Loucy (cell line): ENCODE results near the gene ECPAS.
"Not testable (repeated sequence)": the region's sequence is repeated elsewhere in the genome, so short reads cannot be mapped to it uniquely, and the experiment has no call there.

ENCODE experiments used
- H2AFZ ChIP-seq: fragments of 200-600 bp; sonication (generic); 2 replicates; pipeline ENCODE4 v1.6.0; 2016; ENCODE audit warnings: antibody characterized with exemption, mild to moderate bottlenecking, low read length, moderate library complexity
- H3F3A ChIP-seq: fragments of 200-600 bp; 2 replicates; pipeline ENCODE4 v1.6.0; 2016; ENCODE audit warnings: antibody characterized with exemption, low read depth, mild to moderate bottlenecking
- H3K27me3 ChIP-seq: fragments of 200-600 bp; sonication (generic); 2 replicates; pipeline ENCODE4 v1.6.1; 2014; ENCODE audit warnings: low read length, mild to moderate bottlenecking; ENCODE audit not compliant: insufficient read depth, poor library complexity, severe bottlenecking
- H3K36me3 ChIP-seq: fragments of 200-600 bp; sonication (generic); 2 replicates; pipeline ENCODE4 v1.6.1; 2016; ENCODE audit warnings: low read length; ENCODE audit not compliant: insufficient read depth
- H3K4me1 ChIP-seq: fragments of 200-600 bp; sonication (generic); 2 replicates; pipeline ENCODE4 v1.5.1; 2014; ENCODE audit warnings: low read length, mild to moderate bottlenecking; ENCODE audit not compliant: insufficient read depth, poor library complexity, severe bottlenecking
- H3K4me2 ChIP-seq: fragments of 200-600 bp; sonication (generic); 2 replicates; pipeline ENCODE4 v1.6.0; 2014; ENCODE audit warnings: antibody characterized with exemption, low read length, low read depth, mild to moderate bottlenecking; ENCODE audit not compliant: poor library complexity, severe bottlenecking
- H3K4me3 ChIP-seq: fragments of 200-600 bp; sonication (generic); 2 replicates; pipeline ENCODE4 v1.5.1; 2014; ENCODE audit warnings: low read length, mild to moderate bottlenecking, mixed read lengths; ENCODE audit not compliant: poor library complexity, severe bottlenecking
- H3K79me2 ChIP-seq: fragments of 200-600 bp; sonication (generic); 2 replicates; pipeline ENCODE4 v1.6.1; 2014; ENCODE audit warnings: low read length; ENCODE audit not compliant: insufficient read depth
- H3K9ac ChIP-seq: fragments of 200-600 bp; sonication (generic); 2 replicates; pipeline ENCODE4 v1.6.0; 2014; ENCODE audit warnings: mild to moderate bottlenecking, low read depth, low read length, moderate library complexity; ENCODE audit not compliant: poor library complexity, severe bottlenecking
- H3K9me2 ChIP-seq: fragments of 200-600 bp; sonication (generic); replicated peaks from 2 replicates; pipeline ENCODE4 v1.6.1; 2016; ENCODE audit warnings: low read depth, low read length, mixed read lengths
- H3K9me3 ChIP-seq: fragments of 200-600 bp; sonication (generic); 2 replicates; pipeline ENCODE4 v1.6.1; 2014; ENCODE audit warnings: mild to moderate bottlenecking, antibody characterized with exemption, low read length, low read depth; ENCODE audit not compliant: insufficient read depth
- H4K20me1 ChIP-seq: fragments of 200-600 bp; sonication (generic); 2 replicates; pipeline ENCODE4 v1.6.0; 2014; ENCODE audit warnings: antibody characterized with exemption, low read length, mild to moderate bottlenecking; ENCODE audit not compliant: insufficient read depth, poor library complexity, severe bottlenecking
- EZH2phosphoT487 ChIP-seq: fragments of 200-600 bp; IDR thresholded peaks from 2 replicates; pipeline ENCODE4 v1.6.1; 2018; ENCODE audit warnings: antibody characterized with exemption, mild to moderate bottlenecking, moderate library complexity, borderline replicate concordance
- TF ChIP-seq, protein P1 (sequence below): fragments of 200-600 bp; sonication (generic); conservative IDR thresholded peaks from 2 replicates; pipeline ENCODE4 v1.5.1; 2014; ENCODE audit warnings: mild to moderate bottlenecking, antibody characterized with exemption, low read length

The ECPAS gene

DNA sequence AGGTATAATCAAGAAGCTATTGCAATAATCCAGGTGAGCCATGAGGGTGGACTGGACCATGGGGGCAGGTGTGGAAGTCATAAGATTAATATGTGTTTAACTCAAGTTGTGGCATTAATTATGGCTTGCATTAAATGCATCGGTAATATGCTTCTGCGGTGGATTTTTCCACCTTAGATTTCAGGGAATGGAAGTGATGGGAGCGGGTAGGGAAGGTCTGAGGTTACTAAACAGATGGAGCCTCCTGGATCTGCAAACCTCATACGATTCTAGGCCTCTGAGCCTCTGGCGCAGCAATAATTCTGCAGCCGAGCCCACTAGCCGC, 40.5 kb upstream of the ECPAS start:
- Histone ChIP-seq H3K4me2 (no peak overlapping the region), H3K9me3 (no peaks in the 10 kb centered on the region; the same call in 1 of the 2 replicates), H2AFZ (no peak overlapping the region), H3K9me2 (no peaks in the 10 kb centered on the region), H3F3A (no peaks in the 10 kb centered on the region), H3K4me1 (no peaks in the 10 kb centered on the region), H3K27me3 (no peaks in the 10 kb centered on the region), H3K36me3 (no peaks in the 10 kb centered on the region), H3K4me3 (no peak overlapping the region), H4K20me1 (no peaks in the 10 kb centered on the region), H3K79me2 (no peaks in the 10 kb centered on the region), H3K9ac (no peak overlapping the region)
- no peak for TF ChIP-seq EZH2phosphoT487
- TF ChIP-seq, protein P1, sequence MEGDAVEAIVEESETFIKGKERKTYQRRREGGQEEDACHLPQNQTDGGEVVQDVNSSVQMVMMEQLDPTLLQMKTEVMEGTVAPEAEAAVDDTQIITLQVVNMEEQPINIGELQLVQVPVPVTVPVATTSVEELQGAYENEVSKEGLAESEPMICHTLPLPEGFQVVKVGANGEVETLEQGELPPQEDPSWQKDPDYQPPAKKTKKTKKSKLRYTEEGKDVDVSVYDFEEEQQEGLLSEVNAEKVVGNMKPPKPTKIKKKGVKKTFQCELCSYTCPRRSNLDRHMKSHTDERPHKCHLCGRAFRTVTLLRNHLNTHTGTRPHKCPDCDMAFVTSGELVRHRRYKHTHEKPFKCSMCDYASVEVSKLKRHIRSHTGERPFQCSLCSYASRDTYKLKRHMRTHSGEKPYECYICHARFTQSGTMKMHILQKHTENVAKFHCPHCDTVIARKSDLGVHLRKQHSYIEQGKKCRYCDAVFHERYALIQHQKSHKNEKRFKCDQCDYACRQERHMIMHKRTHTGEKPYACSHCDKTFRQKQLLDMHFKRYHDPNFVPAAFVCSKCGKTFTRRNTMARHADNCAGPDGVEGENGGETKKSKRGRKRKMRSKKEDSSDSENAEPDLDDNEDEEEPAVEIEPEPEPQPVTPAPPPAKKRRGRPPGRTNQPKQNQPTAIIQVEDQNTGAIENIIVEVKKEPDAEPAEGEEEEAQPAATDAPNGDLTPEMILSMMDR = no peak

DNA sequence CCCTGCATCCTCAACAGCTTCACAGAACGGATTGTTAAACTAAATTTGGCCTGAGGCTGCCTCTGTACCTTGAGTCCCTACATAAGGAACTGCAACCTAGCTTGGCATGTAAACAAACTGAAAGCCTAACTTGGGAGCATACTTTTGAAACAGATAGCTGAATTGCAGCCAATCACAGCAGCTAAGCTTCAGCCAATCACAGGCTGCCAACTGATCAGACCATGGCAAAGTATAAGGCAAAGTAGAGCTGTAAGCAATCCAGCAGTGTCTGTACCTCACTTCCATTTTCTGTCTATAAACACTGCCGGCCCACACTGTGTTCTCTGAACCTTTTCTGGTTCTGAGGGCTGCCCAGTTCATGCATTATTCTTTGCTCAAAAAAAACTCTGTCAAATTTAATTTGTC, 31.9 kb upstream of the ECPAS start:
- H3K27me3 ChIP-seq = no peaks in the 10 kb centered on the region
- no peaks in the 10 kb centered on the region for H4K20me1 ChIP-seq
- no peaks in the 10 kb centered on the region for H3K79me2 ChIP-seq
- no peaks in the 10 kb centered on the region; the same call in 1 of the 2 replicates for H3K9me3 ChIP-seq
- no peaks in the 10 kb centered on the region for H3K4me1 ChIP-seq
- H2AFZ ChIP-seq = peak overlapping the region; percentile 20; the same call in 1 of the 2 replicates
- no peak for TF ChIP-seq EZH2phosphoT487
- TF ChIP-seq, protein P1 = no peak
- H3K4me2 ChIP-seq = no peak overlapping the region
- no peak overlapping the region for H3K4me3 ChIP-seq
- H3K9me2 ChIP-seq = no peaks in the 10 kb centered on the region
- no peaks in the 10 kb centered on the region for H3F3A ChIP-seq
- no peaks in the 10 kb centered on the region for H3K36me3 ChIP-seq
- H3K9ac ChIP-seq = no peak overlapping the region

DNA sequence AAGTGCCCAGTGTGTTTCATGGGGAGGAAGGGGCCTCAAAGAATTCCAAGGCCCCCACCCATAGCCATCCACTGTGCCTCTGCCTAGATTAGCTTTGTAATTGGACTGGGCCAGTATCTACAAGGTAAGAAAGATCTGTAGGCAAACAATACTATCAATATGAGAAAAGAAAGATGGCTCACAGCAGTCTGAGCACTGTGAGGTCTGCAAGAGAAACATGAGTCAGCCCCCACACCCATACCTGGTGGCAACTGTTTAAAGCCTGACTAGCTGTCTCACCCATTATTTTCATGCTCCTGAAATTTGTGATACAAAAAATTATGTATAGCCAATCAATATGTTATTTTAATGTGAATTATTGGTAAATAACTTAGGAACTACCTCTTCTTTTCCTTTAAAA, 30.8 kb upstream of the ECPAS start:
- H4K20me1 ChIP-seq = no peaks in the 10 kb centered on the region
- no peak overlapping the region for H3K4me2 ChIP-seq
- no peaks in the 10 kb centered on the region for H3K79me2 ChIP-seq
- no peaks in the 10 kb centered on the region for H3K4me1 ChIP-seq
- TF ChIP-seq, protein P1 = no peak
- no peak for TF ChIP-seq EZH2phosphoT487
- H3K4me3 ChIP-seq = no peak overlapping the region
- no peaks in the 10 kb centered on the region for H3K9me2 ChIP-seq
- H2AFZ ChIP-seq = no peak overlapping the region
- no peaks in the 10 kb centered on the region for H3K36me3 ChIP-seq
- H3K9ac ChIP-seq = no peak overlapping the region
- no peaks in the 10 kb centered on the region for H3F3A ChIP-seq
- no peaks in the 10 kb centered on the region for H3K27me3 ChIP-seq
- H3K9me3 ChIP-seq = no peaks in the 10 kb centered on the region; the same call in 1 of the 2 replicates

DNA sequence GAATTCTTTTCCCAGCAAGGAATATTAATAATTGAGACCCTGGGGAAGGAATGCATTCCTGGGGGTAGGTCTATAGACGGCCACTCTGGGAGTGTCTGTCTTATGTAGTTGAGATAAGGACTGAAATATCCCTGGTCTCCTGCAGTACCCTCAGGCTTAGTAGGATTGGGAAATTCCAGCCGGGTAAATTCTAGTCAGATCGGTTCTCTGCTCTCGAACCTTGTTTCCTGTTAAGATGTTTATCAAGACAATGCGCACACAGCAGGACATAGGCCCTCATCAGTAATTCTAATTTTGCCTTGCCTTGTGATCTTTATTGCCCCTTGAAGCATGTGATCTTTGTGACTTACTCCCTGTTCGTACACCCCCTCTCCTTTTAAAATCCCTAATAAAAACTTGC, 27.4 kb upstream of the ECPAS start:
- not testable (repeated sequence) for H3F3A ChIP-seq, H4K20me1 ChIP-seq, H3K9me3 ChIP-seq, H3K27me3 ChIP-seq, H3K79me2 ChIP-seq, H3K9me2 ChIP-seq, H2AFZ ChIP-seq, H3K4me2 ChIP-seq, H3K4me1 ChIP-seq, H3K36me3 ChIP-seq, H3K4me3 ChIP-seq, H3K9ac ChIP-seq
